Activated CD4-positive, alpha-beta T cell treated with anti-CD3 and anti-CD28 coated beads, Interleukin-2, amount 10 ng/mL, durations not matched to agents 7 days and 5 days (primary cell): Measurements from ENCODE around the gene AASS. TPM values are rescaled to one million over a fixed set of nuclear protein-coding genes. Genes with fewer than 3 reads are reported as not detected.
"Not testable (repeated sequence)": the region's sequence is repeated elsewhere in the genome, so short reads cannot be mapped to it uniquely, and the experiment has no call there.

Experiments used
- CTCF ChIA-PET: fragments of 350-600 bp; sonication (Branson Sonifier 250); formaldehyde crosslinking; loops from one replicate; lab custom pipeline; 2021; ENCODE audit warnings: antibody characterized with exemption; lab: Charles Lee
- POLR2A ChIA-PET: fragments of 350-600 bp; sonication (Branson Sonifier 250); formaldehyde crosslinking; loops from one replicate; lab custom pipeline; 2021; ENCODE audit warnings: antibody characterized with exemption; lab: Charles Lee
- DNase-seq: peaks from one replicate; pipeline ENCODE4 v3.0.0-alpha.2; 2020
- H3K27ac Mint-ChIP-seq: one replicate; pipeline ENCODE4 v1.8.0; 2021; ENCODE audit warnings: mild to moderate bottlenecking, moderate library complexity, mixed read lengths
- H3K27me3 Mint-ChIP-seq: one replicate; pipeline ENCODE4 v1.8.0; 2021; ENCODE audit warnings: mixed read lengths
- H3K36me3 Mint-ChIP-seq: one replicate; pipeline ENCODE4 v1.8.0; 2021; ENCODE audit warnings: low read depth, mixed read lengths
- H3K4me1 Mint-ChIP-seq: one replicate; pipeline ENCODE4 v1.8.0; 2021; ENCODE audit warnings: mixed read lengths
- H3K4me3 Mint-ChIP-seq: one replicate; pipeline ENCODE4 v1.8.0; 2021; ENCODE audit warnings: mild to moderate bottlenecking, moderate library complexity, mixed read lengths
- H3K9me3 Mint-ChIP-seq: one replicate; pipeline ENCODE4 v1.8.0; 2021; ENCODE audit warnings: mixed read lengths
- total RNA-seq, 2 experiments: library from RNA; stranded (reverse); gene quantifications; one replicate each; pipeline ENCODE4 v1.2.3, GENCODE V29; 2021

AASS gene
- total RNA-seq, 2 experiments from 2014 or later = 0.62 to 0.84 TPM

- Mint-ChIP-seq H3K36me3 (no peaks in the 10 kb centered on the region), H3K27ac (no peak overlapping the region), H3K4me3 (no peak overlapping the region), H3K9me3 (no peaks in the 10 kb centered on the region), H3K27me3 (peaks cover 44% of the 10 kb centered on the region), H3K4me1 (peaks cover 27% of the 10 kb centered on the region)
- no peak for DNase-seq
- ChIA-PET CTCF (no interaction called here), POLR2A (no interaction called here)
Measured at GRCh38 chr7:122140918-122141317, 3.1 kb downstream of the AASS start.

DNA sequence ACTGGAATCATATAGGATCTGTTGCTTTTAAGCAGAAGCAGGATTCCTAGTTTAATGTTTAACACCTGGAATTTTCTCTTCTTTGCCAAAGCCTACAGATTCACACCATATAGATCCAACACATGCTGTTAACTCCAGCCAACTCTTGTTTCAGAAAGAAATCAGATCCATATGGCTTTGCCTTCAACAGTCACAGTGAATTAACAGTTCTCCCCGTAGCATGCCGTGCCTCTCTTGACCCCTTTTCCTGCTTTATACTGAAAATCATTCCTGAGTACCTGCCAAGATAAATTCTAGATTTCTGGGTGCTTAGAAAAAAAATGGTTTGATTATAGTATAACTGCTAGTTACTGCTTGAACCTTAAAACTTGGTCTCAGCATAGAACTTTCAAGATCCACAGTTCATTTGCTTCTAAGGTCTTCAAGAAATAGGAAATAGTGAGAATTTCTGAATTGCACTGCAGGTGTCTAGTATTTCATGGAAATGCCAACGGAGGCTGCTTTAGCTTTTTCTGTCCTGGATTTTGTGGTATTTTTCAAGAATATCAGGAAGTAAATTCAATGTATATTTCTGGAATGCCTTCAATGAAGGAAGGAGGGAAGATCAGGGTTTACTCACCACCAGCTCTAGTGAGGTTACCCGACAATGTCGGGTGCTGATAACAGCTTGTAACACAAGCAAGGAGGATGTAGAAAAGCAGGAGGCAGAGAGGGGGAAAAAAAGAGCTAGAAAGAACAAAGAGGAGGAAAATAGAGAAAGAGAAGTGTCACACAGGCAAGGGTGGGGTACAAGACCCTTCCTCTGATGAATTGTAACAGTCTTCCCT lies 6.6 kb downstream of the AASS start:
- no peak for DNase-seq
- POLR2A ChIA-PET = no interaction called here
- Mint-ChIP-seq H3K4me3 (no peak overlapping the region), H3K9me3 (peaks cover 1% of the 10 kb centered on the region), H3K27me3 (peaks cover 23% of the 10 kb centered on the region), H3K36me3 (no peaks in the 10 kb centered on the region), H3K27ac (no peak overlapping the region), H3K4me1 (peaks cover 8% of the 10 kb centered on the region)
- CTCF ChIA-PET = no interaction called here

GRCh38 chr7:122136639-122137245 lies 7.3 kb downstream of the AASS start:
- H3K36me3 Mint-ChIP-seq = no peaks in the 10 kb centered on the region
- H3K4me3 Mint-ChIP-seq = no peak overlapping the region
- no peak for DNase-seq
- H3K9me3 Mint-ChIP-seq = peaks cover 1% of the 10 kb centered on the region
- peaks cover 18% of the 10 kb centered on the region for H3K27me3 Mint-ChIP-seq
- no peak overlapping the region for H3K27ac Mint-ChIP-seq
- ChIA-PET CTCF (no interaction called here), POLR2A (no interaction called here)
- peaks cover 8% of the 10 kb centered on the region for H3K4me1 Mint-ChIP-seq

GRCh38 chr7:122136078-122136477 lies 8.0 kb downstream of the AASS start:
- no peak overlapping the region for H3K27ac Mint-ChIP-seq
- ChIA-PET CTCF (no interaction called here), POLR2A (no interaction called here)
- H3K4me3 Mint-ChIP-seq = no peak overlapping the region
- DNase-seq = no peak
- no peaks in the 10 kb centered on the region for H3K36me3 Mint-ChIP-seq
- H3K4me1 Mint-ChIP-seq = peaks cover 8% of the 10 kb centered on the region
- H3K9me3 Mint-ChIP-seq = peaks cover 1% of the 10 kb centered on the region
- peaks cover 12% of the 10 kb centered on the region for H3K27me3 Mint-ChIP-seq

DNA sequence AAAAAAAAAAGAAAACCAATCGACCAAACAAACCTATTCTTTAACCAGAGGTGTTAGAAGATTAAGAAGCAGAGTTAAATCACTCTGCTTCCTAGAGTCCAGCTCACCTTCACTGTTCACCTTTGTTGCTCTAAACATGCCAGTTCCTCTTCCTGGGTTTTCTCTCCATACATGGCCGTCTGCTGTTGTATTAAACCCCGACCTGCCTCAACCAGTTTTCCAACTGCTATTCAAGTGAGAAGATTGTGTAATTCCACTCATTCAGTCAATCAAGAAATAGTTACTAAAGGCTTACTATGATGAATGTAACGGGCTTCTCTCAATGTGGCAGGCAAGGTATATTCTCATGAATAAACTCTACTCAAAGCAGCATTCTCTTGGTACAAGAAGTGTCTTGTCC lies 8.8 kb downstream of the AASS start:
- H3K9me3 Mint-ChIP-seq = peaks cover 1% of the 10 kb centered on the region
- H3K27ac Mint-ChIP-seq = no peak overlapping the region
- peaks cover 12% of the 10 kb centered on the region for H3K27me3 Mint-ChIP-seq
- peaks cover 8% of the 10 kb centered on the region for H3K4me1 Mint-ChIP-seq
- CTCF ChIA-PET = interaction anchor here (0.7 kb wide), 1 partner anchor 531 kb away, joined by 3 read pairs; no protein-coding TSS in a partner anchor
- H3K36me3 Mint-ChIP-seq = no peaks in the 10 kb centered on the region
- no peak for DNase-seq
- POLR2A ChIA-PET = no interaction called here
- no peak overlapping the region for H3K4me3 Mint-ChIP-seq

GRCh38 chr7:122134793-122135192 lies 9.3 kb downstream of the AASS start:
- peaks cover 12% of the 10 kb centered on the region for H3K27me3 Mint-ChIP-seq
- H3K36me3 Mint-ChIP-seq, CTCF ChIA-PET, H3K9me3 Mint-ChIP-seq, H3K27ac Mint-ChIP-seq, POLR2A ChIA-PET, H3K4me3 Mint-ChIP-seq, DNase-seq, H3K4me1 Mint-ChIP-seq: not testable (repeated sequence)

DNA sequence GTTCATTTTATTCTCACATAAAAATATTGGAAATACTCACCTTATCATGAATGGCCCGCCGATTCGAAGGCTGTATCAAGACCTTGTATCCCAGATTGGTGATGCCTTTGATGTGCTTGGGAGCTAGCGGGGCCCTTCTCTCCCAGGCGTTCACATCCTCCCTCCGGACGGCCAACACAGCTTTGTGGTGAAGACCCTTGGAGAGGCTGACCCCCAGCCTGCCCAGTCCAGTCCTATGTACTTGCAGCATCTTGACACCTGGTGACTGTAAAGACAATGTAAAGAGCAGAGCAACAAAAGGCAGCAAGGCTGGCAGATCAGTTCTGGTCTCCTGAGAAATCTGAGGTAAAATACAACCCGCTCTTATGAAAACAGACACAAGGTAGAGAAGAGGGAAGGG lies 10.6 kb downstream of the AASS start:
- H3K4me1 Mint-ChIP-seq = peaks cover 8% of the 10 kb centered on the region
- H3K27ac Mint-ChIP-seq = no peak overlapping the region
- no peak for DNase-seq
- no peak overlapping the region for H3K4me3 Mint-ChIP-seq
- H3K9me3 Mint-ChIP-seq = peaks cover 1% of the 10 kb centered on the region
- ChIA-PET CTCF (no interaction called here), POLR2A (no interaction called here)
- H3K36me3 Mint-ChIP-seq = no peaks in the 10 kb centered on the region
- H3K27me3 Mint-ChIP-seq = peaks cover 11% of the 10 kb centered on the region

GRCh38 chr7:122132341-122132740 lies 11.7 kb downstream of the AASS start:
- Mint-ChIP-seq H3K4me1 (peaks cover 4% of the 10 kb centered on the region), H3K27ac (no peak overlapping the region), H3K9me3 (peaks cover 1% of the 10 kb centered on the region), H3K36me3 (no peaks in the 10 kb centered on the region), H3K27me3 (peaks cover 4% of the 10 kb centered on the region), H3K4me3 (no peak overlapping the region)
- no peak for DNase-seq
- ChIA-PET POLR2A (no interaction called here), CTCF (no interaction called here)

GRCh38 chr7:122123746-122124145 lies 20.3 kb downstream of the AASS start:
- no peaks in the 10 kb centered on the region for H3K9me3 Mint-ChIP-seq
- ChIA-PET CTCF (no interaction called here), POLR2A (no interaction called here)
- H3K36me3 Mint-ChIP-seq = no peaks in the 10 kb centered on the region
- no peak overlapping the region for H3K27ac Mint-ChIP-seq
- H3K27me3 Mint-ChIP-seq = no peaks in the 10 kb centered on the region
- no peak overlapping the region for H3K4me3 Mint-ChIP-seq
- no peaks in the 10 kb centered on the region for H3K4me1 Mint-ChIP-seq
- DNase-seq = no peak

GRCh38 chr7:122118757-122119156 lies 25.3 kb downstream of the AASS start:
- no peak for DNase-seq
- no peaks in the 10 kb centered on the region for H3K27me3 Mint-ChIP-seq
- POLR2A ChIA-PET = no interaction called here
- H3K9me3 Mint-ChIP-seq = no peaks in the 10 kb centered on the region
- no peaks in the 10 kb centered on the region for H3K4me1 Mint-ChIP-seq
- H3K36me3 Mint-ChIP-seq = no peaks in the 10 kb centered on the region
- CTCF ChIA-PET = no interaction called here
- H3K4me3 Mint-ChIP-seq = no peak overlapping the region
- no peak overlapping the region for H3K27ac Mint-ChIP-seq

GRCh38 chr7:122103064-122103463 lies 41.0 kb downstream of the AASS start:
- no peak for DNase-seq
- Mint-ChIP-seq H3K27ac (no peak overlapping the region), H3K36me3 (no peaks in the 10 kb centered on the region), H3K4me1 (no peaks in the 10 kb centered on the region), H3K9me3 (peaks cover 19% of the 10 kb centered on the region), H3K27me3 (no peaks in the 10 kb centered on the region), H3K4me3 (no peak overlapping the region)
- CTCF ChIA-PET = interaction anchor here (1.3 kb wide), 1 partner anchor 10 kb away, joined by 3 read pairs; no protein-coding TSS in a partner anchor
- POLR2A ChIA-PET = no interaction called here

GRCh38 chr7:122100021-122100420 lies 44.0 kb downstream of the AASS start:
- Mint-ChIP-seq H3K9me3 (peaks cover 16% of the 10 kb centered on the region), H3K4me3 (no peak overlapping the region), H3K4me1 (no peaks in the 10 kb centered on the region), H3K36me3 (no peaks in the 10 kb centered on the region), H3K27ac (no peak overlapping the region), H3K27me3 (no peaks in the 10 kb centered on the region)
- ChIA-PET POLR2A (no interaction called here), CTCF (no interaction called here)
- no peak for DNase-seq

DNA sequence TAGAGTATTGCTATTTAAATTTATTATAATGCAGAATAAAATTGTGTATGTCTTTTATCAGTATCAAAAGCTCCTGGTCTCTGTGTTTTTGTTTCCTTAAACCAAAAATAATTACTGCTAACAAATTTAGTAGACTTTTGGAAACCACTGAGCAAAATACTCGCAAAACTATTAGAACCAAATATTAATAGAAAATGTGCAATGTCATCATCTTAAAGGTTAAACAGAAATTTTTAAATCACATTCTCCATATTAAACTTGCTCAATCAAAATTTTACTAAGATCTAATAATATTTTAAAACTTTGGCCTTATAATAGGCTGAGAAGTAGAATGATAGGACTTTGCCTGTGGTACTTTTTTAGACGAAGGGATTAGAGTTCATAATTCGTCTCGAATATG lies 48.4 kb downstream of the AASS start:
- CTCF ChIA-PET = no interaction called here
- H3K27me3 Mint-ChIP-seq = no peaks in the 10 kb centered on the region
- no peaks in the 10 kb centered on the region for H3K4me1 Mint-ChIP-seq
- POLR2A ChIA-PET = no interaction called here
- H3K9me3 Mint-ChIP-seq = no peaks in the 10 kb centered on the region
- H3K4me3 Mint-ChIP-seq = no peak overlapping the region
- H3K36me3 Mint-ChIP-seq = no peaks in the 10 kb centered on the region
- no peak overlapping the region for H3K27ac Mint-ChIP-seq
- DNase-seq = no peak
